ENCODE results near the gene CCDC137. TPM values are rescaled to one million over a fixed set of nuclear protein-coding genes. Genes with fewer than 3 reads are reported as not detected.

Gene CCDC137
- total and polyA plus RNA-seq, 4 donors = 3.9 to 25.9 (median 16.5) TPM

- no peak for DNase-seq (ENCODE audit: low read depth in 4 of 6, low spot score in 6 of 6)
- Histone ChIP-seq H3K27ac (ENCODE audit: low read depth, low read length) (no peak overlapping the region), H3K9me3 (ENCODE audit: control insufficient read depth, insufficient read depth, low read length) (no peaks in the 10 kb centered on the region), H3K4me1 (ENCODE audit: control insufficient read depth, insufficient read depth, low read length) (peaks cover 5% of the 10 kb centered on the region), H3K4me3 (ENCODE audit: low read depth, low read length) (no peak overlapping the region), H3K27me3 (ENCODE audit: control insufficient read depth, insufficient read depth, low read length) (no peaks in the 10 kb centered on the region), H3K36me3 (ENCODE audit: control insufficient read depth, insufficient read depth, low read length) (peaks cover 15% of the 10 kb centered on the region)
- WGBS (ENCODE audit: insufficient coverage) = 89% methylated on average over 6 of the region's 9 CpGs
These were observed 6.1 kb upstream of the CCDC137 start for GRCh38 chr17:81660441-81660840.

GRCh38 chr17:81662002-81662401 lies 4.5 kb upstream of the CCDC137 start:
- DNase-seq (ENCODE audit: low read depth in 4 of 6, low spot score in 6 of 6) = no peak
- no peaks in the 10 kb centered on the region for H3K27me3 ChIP-seq (ENCODE audit: control insufficient read depth, insufficient read depth, low read length)
- 89% methylated on average over 3 of the region's 4 CpGs for whole genome bisulfite sequencing (ENCODE audit: insufficient coverage)
- no peak overlapping the region for H3K27ac ChIP-seq (ENCODE audit: low read depth, low read length)
- no peak overlapping the region for H3K4me3 ChIP-seq (ENCODE audit: low read depth, low read length)
- no peaks in the 10 kb centered on the region for H3K9me3 ChIP-seq (ENCODE audit: control insufficient read depth, insufficient read depth, low read length)
- peaks cover 13% of the 10 kb centered on the region for H3K4me1 ChIP-seq (ENCODE audit: control insufficient read depth, insufficient read depth, low read length)
- peaks cover 16% of the 10 kb centered on the region for H3K36me3 ChIP-seq (ENCODE audit: control insufficient read depth, insufficient read depth, low read length)

- no peaks in the 10 kb centered on the region for H3K27me3 ChIP-seq (ENCODE audit: control insufficient read depth, insufficient read depth, low read length)
- DNase-seq (ENCODE audit: low read depth in 4 of 6, low spot score in 6 of 6) = no peak
- H3K4me3 ChIP-seq (ENCODE audit: low read depth, low read length) = no peak overlapping the region
- WGBS (ENCODE audit: insufficient coverage) = 94% methylated on average over 6 of the region's 7 CpGs
- peaks cover 23% of the 10 kb centered on the region for H3K4me1 ChIP-seq (ENCODE audit: control insufficient read depth, insufficient read depth, low read length)
- no peak overlapping the region for H3K27ac ChIP-seq (ENCODE audit: low read depth, low read length)
- H3K36me3 ChIP-seq (ENCODE audit: control insufficient read depth, insufficient read depth, low read length) = peaks cover 29% of the 10 kb centered on the region
- no peaks in the 10 kb centered on the region for H3K9me3 ChIP-seq (ENCODE audit: control insufficient read depth, insufficient read depth, low read length)
These were observed 2.5 kb upstream of the CCDC137 start for GRCh38 chr17:81664051-81664470.

GRCh38 chr17:81665205-81666091 lies 1.1 kb upstream of the CCDC137 start:
- peak overlapping the region; percentile 67 for H3K27ac ChIP-seq (ENCODE audit: low read depth, low read length)
- no peaks in the 10 kb centered on the region for H3K27me3 ChIP-seq (ENCODE audit: control insufficient read depth, insufficient read depth, low read length)
- H3K4me3 ChIP-seq (ENCODE audit: low read depth, low read length) = peak overlapping the region; percentile 84
- peaks cover 23% of the 10 kb centered on the region for H3K4me1 ChIP-seq (ENCODE audit: control insufficient read depth, insufficient read depth, low read length)
- H3K9me3 ChIP-seq (ENCODE audit: control insufficient read depth, insufficient read depth, low read length) = no peaks in the 10 kb centered on the region
- WGBS (ENCODE audit: insufficient coverage) = 69% methylated on average over 29 of the region's 30 CpGs
- DNase-seq (ENCODE audit: low read depth in 4 of 6, low spot score in 6 of 6) = no peak
- peaks cover 43% of the 10 kb centered on the region for H3K36me3 ChIP-seq (ENCODE audit: control insufficient read depth, insufficient read depth, low read length)

GRCh38 chr17:81666092-81666341 lies 520 bp upstream of the CCDC137 start:
- 0% methylated on average over 16 of the region's 16 CpGs for WGBS (ENCODE audit: insufficient coverage)
- H3K36me3 ChIP-seq (ENCODE audit: control insufficient read depth, insufficient read depth, low read length) = peaks cover 48% of the 10 kb centered on the region
- peaks cover 23% of the 10 kb centered on the region for H3K4me1 ChIP-seq (ENCODE audit: control insufficient read depth, insufficient read depth, low read length)
- peak overlapping the region; percentile 84 for H3K4me3 ChIP-seq (ENCODE audit: low read depth, low read length)
- DNase-seq (ENCODE audit: low read depth in 4 of 6, low spot score in 6 of 6) = no peak
- H3K27me3 ChIP-seq (ENCODE audit: control insufficient read depth, insufficient read depth, low read length) = no peaks in the 10 kb centered on the region
- peak overlapping the region; percentile 67 for H3K27ac ChIP-seq (ENCODE audit: low read depth, low read length)
- H3K9me3 ChIP-seq (ENCODE audit: control insufficient read depth, insufficient read depth, low read length) = no peaks in the 10 kb centered on the region

- DNase-seq (ENCODE audit: low read depth in 4 of 6, low spot score in 6 of 6) = no peak
- no peak overlapping the region for H3K4me3 ChIP-seq (ENCODE audit: low read depth, low read length)
- peaks cover 65% of the 10 kb centered on the region for H3K36me3 ChIP-seq (ENCODE audit: control insufficient read depth, insufficient read depth, low read length)
These were observed 1.2 kb downstream of the CCDC137 start for GRCh38 chr17:81667754-81668153.

GRCh38 chr17:81672504-81672903 lies 6.0 kb downstream of the CCDC137 start:
- no peaks in the 10 kb centered on the region for H3K27me3 ChIP-seq (ENCODE audit: control insufficient read depth, insufficient read depth, low read length)
- 76% methylated on average over 12 of the region's 18 CpGs for WGBS (ENCODE audit: insufficient coverage)
- H3K9me3 ChIP-seq (ENCODE audit: control insufficient read depth, insufficient read depth, low read length) = no peaks in the 10 kb centered on the region
- DNase-seq (ENCODE audit: low read depth in 4 of 6, low spot score in 6 of 6) = no peak
- H3K4me1 ChIP-seq (ENCODE audit: control insufficient read depth, insufficient read depth, low read length) = peaks cover 17% of the 10 kb centered on the region
- H3K36me3 ChIP-seq (ENCODE audit: control insufficient read depth, insufficient read depth, low read length) = peaks cover 79% of the 10 kb centered on the region
- H3K4me3 ChIP-seq (ENCODE audit: low read depth, low read length) = no peak overlapping the region
- no peak overlapping the region for H3K27ac ChIP-seq (ENCODE audit: low read depth, low read length)

More at GRCh38 chr17:81667754-81668153, 1.2 kb downstream of the CCDC137 start:
- no peaks in the 10 kb centered on the region for H3K9me3 ChIP-seq (ENCODE audit: control insufficient read depth, insufficient read depth, low read length)
- H3K27me3 ChIP-seq (ENCODE audit: control insufficient read depth, insufficient read depth, low read length) = no peaks in the 10 kb centered on the region
- peaks cover 23% of the 10 kb centered on the region for H3K4me1 ChIP-seq (ENCODE audit: control insufficient read depth, insufficient read depth, low read length)
- 88% methylated on average over 18 of the region's 18 CpGs for WGBS (ENCODE audit: insufficient coverage)
- no peak overlapping the region for H3K27ac ChIP-seq (ENCODE audit: low read depth, low read length)

GRCh38 chr17:81672954-81673353 lies 6.4 kb downstream of the CCDC137 start:
- Histone ChIP-seq H3K27ac (ENCODE audit: low read depth, low read length) (no peak overlapping the region), H3K4me3 (ENCODE audit: low read depth, low read length) (no peak overlapping the region), H3K9me3 (ENCODE audit: control insufficient read depth, insufficient read depth, low read length) (no peaks in the 10 kb centered on the region), H3K27me3 (ENCODE audit: control insufficient read depth, insufficient read depth, low read length) (no peaks in the 10 kb centered on the region), H3K36me3 (ENCODE audit: control insufficient read depth, insufficient read depth, low read length) (peaks cover 77% of the 10 kb centered on the region), H3K4me1 (ENCODE audit: control insufficient read depth, insufficient read depth, low read length) (peaks cover 12% of the 10 kb centered on the region)
- 93% methylated on average over 13 of the region's 16 CpGs for WGBS (ENCODE audit: insufficient coverage)
- DNase-seq (ENCODE audit: low read depth in 4 of 6, low spot score in 6 of 6) = no peak

- no peak for DNase-seq (ENCODE audit: low read depth in 4 of 6, low spot score in 6 of 6)
- H3K36me3 ChIP-seq (ENCODE audit: control insufficient read depth, insufficient read depth, low read length) = peaks cover 71% of the 10 kb centered on the region
- no peaks in the 10 kb centered on the region for H3K27me3 ChIP-seq (ENCODE audit: control insufficient read depth, insufficient read depth, low read length)
- no peaks in the 10 kb centered on the region for H3K9me3 ChIP-seq (ENCODE audit: control insufficient read depth, insufficient read depth, low read length)
- no peak overlapping the region for H3K4me3 ChIP-seq (ENCODE audit: low read depth, low read length)
- peaks cover 11% of the 10 kb centered on the region for H3K4me1 ChIP-seq (ENCODE audit: control insufficient read depth, insufficient read depth, low read length)
- no peak overlapping the region for H3K27ac ChIP-seq (ENCODE audit: low read depth, low read length)
- 84% methylated on average over 14 of the region's 18 CpGs for WGBS (ENCODE audit: insufficient coverage)
These were observed 7.2 kb downstream of the CCDC137 start for GRCh38 chr17:81673561-81674258.

Data from spinal cord (tissue), 10 donors.